HG03378 (cell line): ENCODE results near the gene LOC128125822.
"Not testable (repeated sequence)": the region's sequence is repeated elsewhere in the genome, so short reads cannot be mapped to it uniquely, and the experiment has no call there.

Experiments
- ATAC-seq: cut with Tn5 transposase; IDR thresholded peaks from one replicate; pipeline ENCODE4 v1.9.1; 2021; ENCODE audit warnings: mild to moderate bottlenecking, moderate library complexity; ENCODE audit not compliant: unreplicated experiment

The LOC128125822 gene

DNA sequence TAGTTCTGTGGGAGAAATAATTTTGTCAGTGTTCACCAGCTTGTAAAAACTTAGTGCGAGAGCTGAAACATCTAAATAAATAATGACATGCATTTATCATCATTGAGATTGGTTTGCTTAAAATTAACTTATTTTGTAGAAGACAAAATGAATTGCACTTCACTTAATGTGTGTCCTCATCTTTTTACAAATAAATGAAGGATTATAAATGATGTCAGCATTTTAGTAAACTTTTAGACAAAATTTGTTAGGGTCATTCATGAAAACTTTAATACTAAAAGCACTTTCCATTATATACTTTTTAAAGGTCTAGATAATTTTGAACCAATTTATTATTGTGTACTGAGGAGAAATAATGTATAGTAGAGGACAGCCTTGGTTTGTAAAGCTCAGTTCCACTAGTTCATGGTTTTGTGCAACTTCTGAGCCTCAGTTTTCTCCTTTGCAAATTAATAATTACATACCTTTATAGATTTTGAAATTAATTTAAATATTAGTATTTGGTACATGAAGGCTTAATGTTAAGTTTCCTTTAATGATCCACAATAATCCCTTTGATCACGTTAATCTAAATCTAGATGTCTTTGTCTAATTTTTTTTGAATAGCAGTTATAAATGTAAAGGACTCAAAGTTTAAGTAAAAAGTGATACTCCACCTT is 9.2 kb downstream of the LOC128125822 start:
- ATAC-seq, result no peak

DNA sequence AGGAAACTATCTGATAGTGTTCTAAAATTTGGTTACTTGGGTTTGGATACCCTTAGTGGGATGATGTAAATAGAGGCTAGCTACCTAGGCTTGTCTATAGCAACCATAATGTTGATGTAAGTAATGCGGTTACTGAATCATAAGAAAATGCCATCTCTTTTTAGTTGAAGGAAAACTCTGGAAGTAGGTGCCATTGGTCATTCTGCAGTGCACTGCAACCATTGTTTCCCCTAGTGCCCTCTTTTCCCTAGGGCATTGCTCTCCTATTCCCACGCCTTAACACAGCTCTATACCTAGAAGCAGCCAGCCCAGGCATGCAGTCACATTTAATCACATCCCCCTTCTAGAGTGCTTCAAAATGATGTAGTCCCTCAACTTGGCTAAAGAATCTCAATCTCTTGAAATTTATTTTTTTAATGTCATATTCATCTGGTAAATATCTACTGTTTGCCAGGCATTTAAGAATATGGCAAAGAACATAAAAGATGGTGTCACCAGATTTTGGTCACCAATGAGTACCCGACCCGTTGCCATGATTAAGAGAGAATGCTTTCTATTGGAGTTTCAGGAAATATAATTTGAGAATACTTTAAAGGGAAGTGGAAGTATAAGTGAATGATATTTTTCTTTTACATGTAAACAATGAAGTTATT is 10.4 kb downstream of the LOC128125822 start:
- ATAC-seq, result no peak

DNA sequence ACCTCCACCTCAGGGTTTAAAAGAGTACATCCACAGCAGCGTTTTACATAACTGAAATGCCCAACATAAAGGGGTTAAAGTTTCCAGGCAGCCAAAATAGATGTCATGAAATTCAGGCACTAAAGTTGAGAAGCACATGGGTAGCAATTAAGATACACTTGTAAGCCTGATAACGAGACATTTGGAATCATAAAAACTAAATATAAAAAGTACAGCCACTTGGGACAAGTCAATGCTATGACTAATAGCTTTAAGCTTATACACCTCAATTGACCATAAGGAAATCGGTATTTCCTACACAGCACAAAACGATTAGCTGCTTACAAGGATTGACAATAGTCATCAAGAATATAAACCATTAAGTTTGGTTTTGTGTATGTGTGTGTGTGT is 11.8 kb downstream of the LOC128125822 start:
- no peak for ATAC-seq

DNA sequence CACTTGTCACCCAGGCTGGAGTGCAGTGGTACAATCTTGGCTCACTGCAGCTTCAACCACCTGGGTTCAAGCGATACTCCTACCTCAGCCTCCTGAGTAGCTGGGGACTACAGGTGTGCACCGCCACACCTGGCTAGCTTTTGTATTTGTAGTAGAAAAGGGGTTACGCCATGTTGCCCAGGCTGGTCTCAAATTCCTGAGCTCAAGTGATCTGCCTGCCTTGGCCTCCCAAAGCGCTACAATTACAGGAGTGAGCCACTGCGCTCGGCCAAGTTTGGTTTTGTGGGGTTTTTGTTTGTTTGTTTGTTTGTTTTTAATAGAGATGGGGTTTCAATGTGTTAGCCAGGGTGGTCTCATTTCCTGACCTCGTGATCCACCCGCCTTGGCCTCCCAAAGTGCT is 12.3 kb downstream of the LOC128125822 start:
- no peak for ATAC-seq

- ATAC-seq, result not testable (repeated sequence)
Observed at GRCh38 chr6:63585652-63586051, 13.4 kb downstream of the LOC128125822 start.

DNA sequence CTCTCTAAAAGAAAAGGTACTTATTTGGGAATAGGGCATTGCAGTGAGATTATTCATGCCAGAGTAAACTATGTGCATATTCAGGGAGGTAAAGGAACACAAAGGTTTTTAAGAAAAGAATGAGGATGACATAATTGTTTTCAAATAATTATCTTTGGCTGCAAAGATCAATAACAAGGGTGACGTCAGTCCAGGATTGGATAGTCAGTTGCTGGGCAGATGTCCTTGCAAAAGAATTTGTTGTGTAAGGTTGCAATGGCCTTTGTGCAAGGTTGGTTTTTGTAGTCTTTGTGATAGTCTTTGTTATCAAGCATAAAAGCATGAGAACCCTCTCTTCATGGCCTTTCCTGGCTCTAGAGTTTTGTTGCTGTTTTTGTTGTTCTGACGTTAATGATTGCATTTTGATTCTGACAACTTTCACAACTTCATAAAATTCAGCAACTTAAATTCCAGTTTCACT is 17.7 kb downstream of the LOC128125822 start:
- ATAC-seq, result no peak

DNA sequence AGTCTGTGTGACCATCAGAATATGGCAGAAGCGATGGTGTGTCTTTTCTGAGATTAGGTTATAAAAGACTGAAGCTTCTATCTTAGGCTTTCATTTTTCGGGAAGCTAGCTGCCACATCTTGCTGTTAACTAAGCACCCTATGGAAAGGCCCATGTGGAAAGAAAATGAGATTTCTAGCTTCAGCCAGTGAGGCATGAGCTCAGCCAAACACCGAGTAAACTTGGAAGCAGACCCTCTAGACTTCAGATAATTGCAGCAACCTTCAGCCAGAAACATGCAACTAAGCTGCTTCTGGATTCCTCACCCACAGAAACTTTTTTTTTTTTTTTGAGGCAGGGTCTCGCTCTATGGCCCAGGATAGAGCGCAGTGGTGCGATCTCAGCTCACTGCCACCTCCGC is 20.6 kb downstream of the LOC128125822 start:
- ATAC-seq, result no peak

- no peak for ATAC-seq
Observed at GRCh38 chr6:63597141-63598048, 25.1 kb downstream of the LOC128125822 start.

GRCh38 chr6:63598049-63599036 is 26.1 kb downstream of the LOC128125822 start:
- peak; percentile 99 for ATAC-seq

DNA sequence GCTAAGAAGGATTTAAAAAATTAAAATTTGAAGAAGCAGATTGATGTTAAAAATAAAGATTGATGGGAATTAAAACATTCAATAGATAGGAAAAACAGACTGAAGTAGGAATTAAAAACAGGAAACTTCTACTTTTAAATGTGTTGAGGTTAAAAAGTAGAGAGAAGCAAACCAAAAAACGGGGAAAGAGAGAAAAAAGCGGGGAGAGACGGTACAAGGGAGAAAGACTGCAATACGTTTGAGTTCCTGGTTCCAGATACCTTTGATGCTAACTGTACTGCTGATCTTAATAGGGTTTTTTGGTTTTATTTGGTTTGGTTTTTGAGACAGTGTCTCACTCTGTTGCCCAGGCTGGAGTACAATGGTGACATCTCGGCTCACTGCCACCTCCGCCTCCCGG is 27.0 kb downstream of the LOC128125822 start:
- ATAC-seq, result no peak

DNA sequence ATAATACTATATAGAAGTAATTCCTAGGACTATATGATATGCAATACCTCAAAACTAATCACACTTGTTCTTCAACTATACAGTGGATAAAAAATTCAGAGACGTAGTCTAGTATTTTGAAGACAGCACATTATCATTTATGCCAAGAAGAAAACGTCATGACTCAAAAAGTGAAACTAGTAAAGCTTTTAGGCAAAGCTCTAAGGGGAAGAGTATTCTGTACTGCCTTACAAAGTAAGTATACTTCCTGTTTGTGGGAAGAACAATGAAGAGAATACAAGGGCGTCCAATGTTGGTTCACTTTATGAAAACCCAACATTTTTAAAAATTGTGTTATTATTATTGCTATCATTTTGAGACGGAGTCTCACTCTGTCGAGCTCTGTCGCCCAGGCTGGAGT is 27.9 kb downstream of the LOC128125822 start:
- ATAC-seq, result no peak

GRCh38 chr6:63609231-63609630 is 37.0 kb downstream of the LOC128125822 start:
- ATAC-seq, result no peak

DNA sequence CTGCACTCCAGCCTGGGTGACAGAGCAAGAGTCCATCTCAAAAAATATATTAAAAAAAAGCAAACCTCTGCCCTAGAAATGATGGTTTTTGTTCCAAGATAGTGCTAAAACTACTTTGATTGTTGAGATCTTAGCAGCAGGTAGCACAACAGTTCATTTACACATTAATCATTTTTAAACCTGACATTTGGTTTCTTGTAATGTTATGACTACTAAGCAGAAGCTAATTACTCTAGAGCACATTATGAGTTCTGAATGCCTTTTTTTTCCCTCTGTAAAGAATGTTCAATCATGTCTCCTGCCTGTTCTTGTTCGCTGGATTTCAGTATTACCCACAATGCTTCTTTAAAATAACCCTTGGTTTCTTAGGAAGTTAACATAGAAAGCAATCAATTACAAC is 38.7 kb downstream of the LOC128125822 start:
- no peak for ATAC-seq

DNA sequence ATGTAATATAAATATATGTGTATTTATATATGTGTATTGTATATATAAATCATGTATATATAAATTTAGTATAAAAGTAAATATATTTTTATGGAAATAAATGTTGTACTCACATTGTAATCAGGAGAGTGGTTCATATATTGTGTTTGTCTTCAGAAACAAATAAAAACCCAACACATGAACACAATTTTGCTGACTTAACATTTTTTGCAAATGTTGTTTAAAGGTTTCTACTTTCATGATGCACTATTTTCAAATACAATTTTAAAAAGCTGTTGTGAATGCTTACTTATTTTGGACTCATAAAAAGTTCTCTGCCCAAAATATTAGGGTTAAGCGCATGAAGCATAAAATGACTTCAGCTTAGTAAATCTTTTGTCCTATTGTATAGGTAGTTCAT is 39.3 kb downstream of the LOC128125822 start:
- ATAC-seq, result no peak

DNA sequence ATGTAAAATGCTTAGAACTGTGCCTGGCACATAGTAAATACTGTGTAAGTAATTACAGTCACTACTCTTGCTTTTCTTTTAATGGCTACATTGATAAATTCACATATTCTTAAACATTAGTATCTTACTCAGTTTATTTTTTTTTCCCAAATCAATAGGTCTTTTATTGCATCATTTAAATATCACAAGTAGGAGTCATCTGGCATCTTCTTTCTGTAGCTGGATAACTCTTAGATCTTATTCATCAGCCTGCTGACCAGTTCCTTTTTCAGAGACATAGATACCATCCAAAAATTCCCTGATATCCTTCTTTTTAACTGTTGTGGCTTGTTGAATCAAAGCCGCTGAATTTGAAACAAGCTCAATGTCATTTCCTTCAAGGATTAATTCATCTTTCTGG is 43.3 kb downstream of the LOC128125822 start:
- ATAC-seq, result no peak
